K562 (cell line): ENCODE measurements around the gene PLXND1. TPM values are rescaled to one million over a fixed set of nuclear protein-coding genes. Genes with fewer than 3 reads are reported as not detected.

Experiments
- ATAC-seq: fragments of 200-7000 bp; cut with Tn5 transposase; 3 replicates; pipeline ENCODE4 v1.9.1; 2020; ENCODE audit warnings: moderate library complexity
- BruUV-seq: library from RNA; stranded (reverse); fragments of 400-500 nt; replicated peaks from 2 replicates; lab custom pipeline; 2021; lab: Mats Ljungman, UMichigan
- CTCF ChIA-PET: fragments of 300-600 bp; formaldehyde crosslinking; extraction: SDS; loops from one replicate; lab custom pipeline; 2021; ENCODE audit warnings: low intra/inter-chr PET ratio; lab: Yijun Ruan, JAX
- POLR2A ChIA-PET: fragments of 300-600, 350-650 bp; sonication (Branson Sonifier 250); formaldehyde crosslinking; extraction: SDS; loops from one replicate; lab custom pipeline; 2021; ENCODE audit warnings: antibody characterized with exemption, inconsistent platforms; lab: Yijun Ruan, JAX
- DNase-seq, 4 experiments: peaks; one replicate each; pipeline versions ENCODE4 v3.0.0 to v3.0.0-alpha.2; 2011 to 2018; ENCODE audit warnings: low spot score in 3 of 4, mixed read lengths in 3 of 4; ENCODE audit errors: extremely low read depth in 1 of 4
- FAIRE-seq: peaks from 2 replicates; lab custom pipeline; 2011; peaks lifted over from hg19 to GRCh38; lab: Jason Lieb, UNC
- H2AFZ ChIP-seq: 2 replicates; pipeline ENCODE4 v1.6.0; 2011; ENCODE audit warnings: low read depth, low read length, control low read depth, inconsistent platforms
- H3K27ac ChIP-seq: fragments of 200-600 bp; 3 replicates; pipeline ENCODE4 v1.8.0; 2011; ENCODE audit warnings: low read depth, mild to moderate bottlenecking, control low read depth, inconsistent platforms, low read length, moderate library complexity, mixed read lengths; ENCODE audit errors: extremely low read depth
- H3K27me3 ChIP-seq, 2 experiments: fragments of 300-600 bp in 1 of 2; 2 replicates in 1 of 2; 3 replicates in 1 of 2; pipeline versions ENCODE4 v1.6.0 to v1.8.0; 2011; ENCODE audit warnings: inconsistent platforms in 2 of 2, low read length in 2 of 2, mild to moderate bottlenecking in 1 of 2, mixed read lengths in 1 of 2, moderate library complexity in 1 of 2; ENCODE audit not compliant: control insufficient read depth in 2 of 2, insufficient read depth in 2 of 2
- H3K36me3 ChIP-seq: fragments of 300-600 bp; 3 replicates; pipeline ENCODE4 v1.8.0; 2011; ENCODE audit warnings: mild to moderate bottlenecking, low read length, inconsistent platforms; ENCODE audit not compliant: control insufficient read depth, insufficient read depth
- H3K4me1 ChIP-seq, 2 experiments: fragments of 200-600 bp in 1 of 2; replicated peaks in 1 of 2; 2 replicates in 1 of 2; 3 replicates in 1 of 2; pipeline versions ENCODE4 v1.5.1 to v1.8.0; 2011; ENCODE audit warnings: inconsistent platforms in 2 of 2, low read length in 2 of 2, mild to moderate bottlenecking in 1 of 2, mixed read lengths in 1 of 2, moderate library complexity in 1 of 2; ENCODE audit not compliant: control insufficient read depth in 2 of 2, insufficient read depth in 2 of 2
- H3K4me2 ChIP-seq: 2 replicates; pipeline ENCODE4 v1.6.1; 2011; ENCODE audit warnings: low read length, control low read depth, inconsistent platforms, mixed read lengths; ENCODE audit not compliant: insufficient read depth
- H3K4me3 ChIP-seq: fragments of 200-600 bp; sonication (generic), shearing (Covaris generic); 2 replicates; pipeline ENCODE4 v1.5.1; 2016; ENCODE audit warnings: control low read depth, inconsistent platforms
- H3K79me2 ChIP-seq: fragments of 200-600 bp; 3 replicates; pipeline ENCODE4 v1.8.0; 2011; ENCODE audit warnings: low read length, inconsistent platforms; ENCODE audit not compliant: control insufficient read depth, insufficient read depth
- H3K9ac ChIP-seq, 2 experiments: 2 replicates each; pipeline versions ENCODE4 v1.6.0 to v1.6.1; 2011; ENCODE audit warnings: low read depth in 2 of 2, low read length in 2 of 2, control low read depth in 1 of 2, inconsistent platforms in 1 of 2, mild to moderate bottlenecking in 1 of 2, mixed read lengths in 1 of 2; ENCODE audit not compliant: insufficient read depth in 1 of 2
- H3K9me1 ChIP-seq: one replicate; pipeline ENCODE4 v1.6.0; 2011; ENCODE audit warnings: inconsistent platforms, mild to moderate bottlenecking, low read length, moderate library complexity; ENCODE audit not compliant: control insufficient read depth, insufficient read depth
- H3K9me3 ChIP-seq: replicated peaks from 2 replicates; pipeline ENCODE4 v1.5.1; 2011; ENCODE audit warnings: low read depth, low read length, inconsistent platforms; ENCODE audit not compliant: control insufficient read depth, insufficient read depth
- H4K20me1 ChIP-seq: replicated peaks from 2 replicates; pipeline ENCODE4 v1.6.1; 2011; ENCODE audit warnings: low read length, inconsistent platforms, mixed read lengths; ENCODE audit not compliant: control insufficient read depth, insufficient read depth
- BACH1 ChIP-seq: fragments of 200-800 bp; sonication (Bioruptor generic); IDR thresholded peaks from 2 replicates; pipeline ENCODE4 v1.6.1; 2016; ENCODE audit warnings: missing genetic modification characterization, missing compliant biosample characterization
- GATAD2A ChIP-seq: fragments of 450-650 bp; IDR thresholded peaks from 2 replicates; pipeline ENCODE4 v1.6.1; 2017
- HNRNPH1 ChIP-seq: fragments of 200-400 bp; formaldehyde crosslinking; optimal IDR thresholded peaks from 2 replicates; pipeline ENCODE3; 2017; ENCODE audit warnings: low read depth, mild to moderate bottlenecking, low read length, moderate library complexity
- MEF2D ChIP-seq: conservative IDR thresholded peaks from 2 replicates; pipeline ENCODE4 v1.6.1; 2016; ENCODE audit warnings: low read depth, missing genetic modification characterization, missing compliant biosample characterization
- PTTG1 ChIP-seq: fragments of 450-650 bp; IDR thresholded peaks from 2 replicates; pipeline ENCODE4 v1.6.1; 2016; ENCODE audit warnings: low read depth, mild to moderate bottlenecking, missing genetic modification characterization, missing compliant biosample characterization
- ZC3H4 ChIP-seq: sonication (generic); formaldehyde crosslinking; IDR thresholded peaks from 2 replicates; pipeline ENCODE4 v1.9.0; 2021; ENCODE audit warnings: missing genetic modification reagents, borderline replicate concordance
- WGBS: fragments of 100-300 bp; shearing (Covaris generic); methylation state at CpG from one replicate; pipeline ENCODE4 v1.1.6; 2016; ENCODE audit warnings: low coverage, mixed read lengths; ENCODE audit not compliant: insufficient coverage; ENCODE audit errors: missing lambda C conversion rate; 5-methylcytosine and 5-hydroxymethylcytosine counted together
- in situ Hi-C: fragments of 300-500 bp; cut with MboI; formaldehyde crosslinking; loops from 4 replicates; pipeline ENCODE4 v1.15.0; 2018; ENCODE audit warnings: inconsistent platforms, mixed read lengths
- intact Hi-C: fragments of 100-400 bp; cut with micrococcal nuclease; formaldehyde crosslinking; loops from 2 replicates; pipeline ENCODE4 v1.14.2; 2022
- polyA plus RNA-seq, 8 experiments: library from polyadenylated mRNA; depleted of rRNA in 4 of 8; stranded (reverse) in 5 of 8; unstranded in 3 of 8; fragments of >200 nt; fragmentation: Nextera tagmentation in 2 of 8; fragmentation: Illumina TruSeq in 1 of 8; extraction: Ambion mirVana in 2 of 8; extraction: Trizol in 1 of 8; gene quantifications; 2 replicates each; pipeline versions ENCODE4 v1.2.1 to v1.2.3, GENCODE V29; 2011 to 2014; ENCODE audit warnings: inconsistent platforms in 1 of 8, missing spikeins in 1 of 8
- total RNA-seq, 7 experiments: library from RNA; depleted of rRNA in 6 of 7; stranded (reverse); fragments of >200 nt in 6 of 7; fragmentation: Illumina TruSeq in 2 of 7; extraction: Trizol in 2 of 7; gene quantifications; 2 replicates each; pipeline versions ENCODE4 v1.2.1 to v1.2.3, GENCODE V29; 2011 to 2021; ENCODE audit warnings: low replicate concordance in 1 of 7
- TF ChIP-seq, protein P1 (sequence below): fragments of 250-450 bp; sonication (Bioruptor Pico); IDR thresholded peaks from 2 replicates; pipeline ENCODE4 v1.8.0; 2022; ENCODE audit warnings: moderate library complexity, mild to moderate bottlenecking, inconsistent platforms
- TF ChIP-seq, protein P2 (sequence below): fragments of 450-650 bp; IDR thresholded peaks from 2 replicates; pipeline ENCODE4 v1.6.1; 2014; ENCODE audit warnings: low read depth, mild to moderate bottlenecking, moderate library complexity, borderline replicate concordance

The PLXND1 gene
- total and polyA plus RNA-seq, 9 of the 15 experiments (the other 6 are each of a cell fraction or from before 2014, with no cell fraction given) = 0.34 to 28.8 (median 14.0) TPM

DNA sequence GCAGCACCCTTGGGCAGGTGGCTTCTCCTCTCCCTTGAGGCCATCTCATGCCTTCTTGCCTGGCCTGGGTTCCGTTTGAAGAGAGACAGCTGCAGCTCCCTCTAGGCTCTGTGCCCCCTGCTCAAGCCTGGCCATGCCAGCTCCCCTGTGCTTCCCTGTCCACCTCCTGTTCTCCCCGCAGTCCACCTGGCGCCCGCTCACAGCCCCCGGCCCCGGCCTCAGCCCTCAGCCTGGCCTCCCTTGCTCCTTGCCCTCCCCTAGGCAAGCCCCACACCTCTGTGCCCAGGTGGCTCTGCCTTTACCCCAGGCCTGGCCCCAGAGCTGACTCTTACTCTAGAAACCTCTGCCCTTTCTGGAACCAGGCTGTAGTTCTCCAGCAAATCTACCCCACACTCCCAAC is 91.9 kb downstream of the PLXND1 start:
- Histone ChIP-seq H3K4me1 (no peaks in the 10 kb centered on the region), H3K9me1 (no peaks in the 10 kb centered on the region), H3K36me3 (no peaks in the 10 kb centered on the region), H3K4me2 (no peak overlapping the region), H3K79me2 (no peaks in the 10 kb centered on the region), H3K4me3 (no peak overlapping the region), H3K9me3 (no peaks in the 10 kb centered on the region), H3K9ac (no peak overlapping the region), H4K20me1 (no peaks in the 10 kb centered on the region), H2AFZ (no peak overlapping the region), H3K27me3 (no peaks in the 10 kb centered on the region), H3K27ac (no peak overlapping the region)
- ATAC-seq (no peak), FAIRE-seq (no peak), DNase-seq (no peak)
- BruUV-seq = no TSS peak
- CTCF ChIA-PET = no interaction called here
- no peak for TF ChIP-seq HNRNPH1
- no peak for TF ChIP-seq ZC3H4 (CRISPR knock-in tag)
- TF ChIP-seq, protein P1, sequence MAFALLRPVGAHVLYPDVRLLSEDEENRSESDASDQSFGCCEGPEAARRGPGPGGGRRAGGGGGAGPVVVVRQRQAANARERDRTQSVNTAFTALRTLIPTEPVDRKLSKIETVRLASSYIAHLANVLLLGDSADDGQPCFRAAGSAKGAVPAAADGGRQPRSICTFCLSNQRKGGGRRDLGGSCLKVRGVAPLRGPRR = no peak
- TF ChIP-seq, protein P2, sequence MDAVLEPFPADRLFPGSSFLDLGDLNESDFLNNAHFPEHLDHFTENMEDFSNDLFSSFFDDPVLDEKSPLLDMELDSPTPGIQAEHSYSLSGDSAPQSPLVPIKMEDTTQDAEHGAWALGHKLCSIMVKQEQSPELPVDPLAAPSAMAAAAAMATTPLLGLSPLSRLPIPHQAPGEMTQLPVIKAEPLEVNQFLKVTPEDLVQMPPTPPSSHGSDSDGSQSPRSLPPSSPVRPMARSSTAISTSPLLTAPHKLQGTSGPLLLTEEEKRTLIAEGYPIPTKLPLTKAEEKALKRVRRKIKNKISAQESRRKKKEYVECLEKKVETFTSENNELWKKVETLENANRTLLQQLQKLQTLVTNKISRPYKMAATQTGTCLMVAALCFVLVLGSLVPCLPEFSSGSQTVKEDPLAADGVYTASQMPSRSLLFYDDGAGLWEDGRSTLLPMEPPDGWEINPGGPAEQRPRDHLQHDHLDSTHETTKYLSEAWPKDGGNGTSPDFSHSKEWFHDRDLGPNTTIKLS = no peak
- TF ChIP-seq GATAD2A = no peak
- no peak for TF ChIP-seq BACH1
- TF ChIP-seq MEF2D = no peak
- TF ChIP-seq PTTG1 (tag) = no peak
- WGBS = no CpG with 5 or more reads among the region's 6 CpGs
- POLR2A ChIA-PET = no interaction called here
- in situ Hi-C loops (no loop called here), intact Hi-C loops (no loop called here)
